Coronary artery (tissue), 2 donors: ENCODE results near the gene PSMC5.

Experiments used
- DNase-seq: peaks from one replicate; pipeline ENCODE4 v3.0.0-alpha.2; 2017; ENCODE audit warnings: low spot score
- H3K27ac ChIP-seq, 2 donors: fragments of 200-600 bp; sonication (generic); one replicate each; pipeline ENCODE4 v1.5.1; 2016 to 2019
- H3K4me3 ChIP-seq: fragments of 200-600 bp; sonication (generic); 2 replicates; pipeline ENCODE4 v1.5.1; 2016; ENCODE audit warnings: mild to moderate bottlenecking, moderate library complexity
- CTCF ChIP-seq: fragments of 200-600 bp; sonication (generic); IDR thresholded peaks from one replicate; pipeline ENCODE4 v1.5.1; 2019; ENCODE audit warnings: antibody characterized with exemption

Gene PSMC5

GRCh38 chr17:63819585-63820537, 7.4 kb upstream of the PSMC5 start:
- no peak for TF ChIP-seq CTCF
- no peak overlapping the region for H3K4me3 ChIP-seq
- no peak overlapping the region for H3K27ac ChIP-seq
- no peak for DNase-seq

DNA sequence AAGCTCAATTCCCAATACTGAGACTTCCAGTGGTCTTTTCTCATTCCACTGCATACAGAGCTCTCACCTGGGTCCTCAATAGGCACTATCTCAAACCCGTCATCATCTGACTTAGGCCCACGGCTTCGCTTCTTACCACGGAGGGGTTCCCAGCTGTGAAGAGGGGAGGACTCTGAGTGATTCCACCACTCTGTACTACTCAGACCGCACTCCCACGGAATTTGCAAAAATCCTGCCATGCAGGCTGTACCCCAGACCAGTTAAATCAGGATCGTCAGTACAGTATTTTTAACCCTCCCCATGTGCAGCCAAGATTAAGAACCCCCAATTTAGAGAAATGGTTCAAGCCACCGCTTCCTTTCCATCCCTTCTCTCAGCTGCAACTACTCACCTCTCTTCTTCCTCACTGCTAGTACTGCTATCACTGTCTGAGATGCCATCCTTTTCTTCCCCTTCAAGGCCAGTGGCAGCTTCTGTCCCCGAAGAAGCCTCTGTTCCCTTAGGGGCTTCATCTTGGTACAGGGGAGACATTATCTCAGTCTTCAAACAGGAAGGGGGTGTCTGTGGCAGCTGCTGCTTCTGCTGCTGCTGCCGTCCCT, 6.2 kb upstream of the PSMC5 start:
- TF ChIP-seq CTCF: no peak
- DNase-seq: no peak
- Histone ChIP-seq H3K27ac (no peak overlapping the region), H3K4me3 (no peak overlapping the region)

DNA sequence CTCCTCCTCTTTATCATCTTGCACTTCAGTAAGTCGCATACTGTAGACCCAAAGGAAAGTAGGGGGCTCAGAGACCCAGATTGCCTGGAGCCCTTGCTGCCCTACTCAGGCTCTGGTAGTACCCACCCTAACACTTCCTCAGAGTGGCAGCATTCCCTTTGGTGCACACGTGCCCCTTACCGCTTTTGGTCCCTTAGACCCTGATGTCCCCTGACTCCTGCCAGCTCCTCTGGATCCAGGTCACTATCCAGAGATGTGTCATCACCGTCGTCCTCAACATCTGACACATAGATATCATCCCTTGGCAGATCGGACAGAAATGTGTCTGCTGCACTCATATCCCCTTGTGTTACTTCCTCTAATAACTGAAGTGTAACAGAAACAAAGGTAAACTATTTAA, 5.4 kb upstream of the PSMC5 start:
- no peak overlapping the region for H3K27ac ChIP-seq
- no peak for DNase-seq
- H3K4me3 ChIP-seq: no peak overlapping the region
- no peak for TF ChIP-seq CTCF

DNA sequence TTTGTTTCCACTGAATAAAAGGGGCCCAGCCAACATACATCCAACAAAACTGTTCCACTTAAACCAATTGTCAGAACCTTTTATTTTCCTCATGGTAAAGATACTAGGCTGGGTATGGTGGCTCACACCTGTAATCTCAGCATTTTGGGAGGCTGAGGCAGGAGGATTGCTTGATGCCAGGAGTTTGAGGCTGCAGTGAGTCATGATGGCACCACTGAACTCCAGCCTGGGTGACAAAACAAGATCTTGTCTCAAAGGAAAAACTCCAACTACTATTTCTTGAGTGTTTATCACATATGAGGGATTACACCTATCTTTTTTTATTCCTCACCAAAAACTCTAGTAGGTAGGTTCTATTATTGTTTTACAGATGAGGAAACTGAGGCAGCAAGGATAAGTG, 4.7 kb upstream of the PSMC5 start:
- Histone ChIP-seq H3K27ac (no peak overlapping the region), H3K4me3 (no peak overlapping the region)
- no peak for TF ChIP-seq CTCF
- no peak for DNase-seq

DNA sequence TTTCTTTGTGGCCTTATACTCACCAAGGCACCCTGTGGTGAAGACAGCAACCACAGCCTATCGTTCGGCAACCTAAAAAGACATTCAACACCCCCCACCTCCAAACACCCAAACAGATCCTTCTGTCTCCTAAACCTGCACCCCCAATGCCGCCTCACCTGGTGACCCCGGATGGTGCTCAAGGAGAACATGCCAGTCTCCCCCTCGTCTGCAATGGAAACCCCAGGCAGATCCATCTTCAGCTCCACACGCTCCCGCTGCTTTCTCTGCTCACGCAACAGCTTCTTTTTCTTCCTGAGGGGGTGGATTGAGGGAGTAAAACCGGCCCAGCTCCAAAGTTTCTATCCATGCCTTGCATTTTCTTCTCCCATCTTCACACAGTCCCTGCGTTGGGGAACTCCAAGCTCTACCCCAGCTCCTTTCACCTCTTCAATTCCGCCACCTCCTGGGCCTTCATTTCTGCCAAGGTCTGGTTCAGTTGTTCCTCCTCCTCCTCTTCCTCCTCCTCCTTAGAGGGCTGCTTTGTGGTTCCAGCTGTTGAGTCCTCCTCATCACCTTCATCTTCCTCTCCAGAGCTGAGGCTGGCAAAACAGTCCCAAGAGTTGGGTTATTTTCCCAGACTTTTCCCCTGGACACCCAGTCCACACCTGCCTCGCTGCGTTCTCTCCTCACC, 3.4 kb upstream of the PSMC5 start:
- H3K27ac ChIP-seq: no peak overlapping the region
- no peak for DNase-seq

DNA sequence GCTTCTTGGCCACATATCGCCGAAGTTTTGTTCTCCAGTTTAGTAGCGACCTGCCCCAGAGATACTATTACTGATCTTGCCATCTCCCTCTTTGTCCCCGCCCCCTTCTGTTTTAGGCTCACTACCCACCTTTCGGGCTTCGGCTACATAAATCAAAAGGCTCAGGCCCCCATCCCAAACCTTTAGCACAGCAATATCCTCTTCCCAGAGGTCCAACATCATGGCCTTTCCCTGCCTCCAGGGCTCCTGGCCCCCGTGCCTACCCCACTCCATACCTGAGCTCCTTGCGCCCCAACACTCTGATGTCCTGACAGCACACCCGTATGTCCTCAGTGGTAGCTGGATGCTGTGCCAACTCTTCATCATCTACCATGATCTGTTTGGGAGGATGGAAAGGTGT, 2.9 kb upstream of the PSMC5 start:
- H3K27ac ChIP-seq: no peak overlapping the region
- H3K4me3 ChIP-seq: no peak overlapping the region
- no peak for TF ChIP-seq CTCF
- DNase-seq: no peak

More for the DNA sequence above, 3.4 kb upstream of the PSMC5 start:
- no peak overlapping the region for H3K4me3 ChIP-seq
- no peak for TF ChIP-seq CTCF
